ENCODE results near the gene SLC6A3. TPM values are rescaled to one million over a fixed set of nuclear protein-coding genes. Genes with fewer than 3 reads are reported as not detected.

The SLC6A3 gene
- total RNA-seq, 1 donor from 2014 or later = not detected

- H3K27me3 Mint-ChIP-seq (ENCODE audit: unreplicated experiment) = peaks cover 6% of the 10 kb centered on the region
- H3K4me1 Mint-ChIP-seq (ENCODE audit: unreplicated experiment) = no peaks in the 10 kb centered on the region
- no peak for DNase-seq (ENCODE audit: extremely low spot score, unreplicated experiment)
- no peaks in the 10 kb centered on the region for H3K9me3 Mint-ChIP-seq (ENCODE audit: unreplicated experiment)
- H3K4me3 Mint-ChIP-seq (ENCODE audit: unreplicated experiment) = no peak overlapping the region
- TF ChIP-seq, protein P1, sequence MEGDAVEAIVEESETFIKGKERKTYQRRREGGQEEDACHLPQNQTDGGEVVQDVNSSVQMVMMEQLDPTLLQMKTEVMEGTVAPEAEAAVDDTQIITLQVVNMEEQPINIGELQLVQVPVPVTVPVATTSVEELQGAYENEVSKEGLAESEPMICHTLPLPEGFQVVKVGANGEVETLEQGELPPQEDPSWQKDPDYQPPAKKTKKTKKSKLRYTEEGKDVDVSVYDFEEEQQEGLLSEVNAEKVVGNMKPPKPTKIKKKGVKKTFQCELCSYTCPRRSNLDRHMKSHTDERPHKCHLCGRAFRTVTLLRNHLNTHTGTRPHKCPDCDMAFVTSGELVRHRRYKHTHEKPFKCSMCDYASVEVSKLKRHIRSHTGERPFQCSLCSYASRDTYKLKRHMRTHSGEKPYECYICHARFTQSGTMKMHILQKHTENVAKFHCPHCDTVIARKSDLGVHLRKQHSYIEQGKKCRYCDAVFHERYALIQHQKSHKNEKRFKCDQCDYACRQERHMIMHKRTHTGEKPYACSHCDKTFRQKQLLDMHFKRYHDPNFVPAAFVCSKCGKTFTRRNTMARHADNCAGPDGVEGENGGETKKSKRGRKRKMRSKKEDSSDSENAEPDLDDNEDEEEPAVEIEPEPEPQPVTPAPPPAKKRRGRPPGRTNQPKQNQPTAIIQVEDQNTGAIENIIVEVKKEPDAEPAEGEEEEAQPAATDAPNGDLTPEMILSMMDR (IDR thresholded peaks at IDR 0.05) = no peak
- H3K36me3 Mint-ChIP-seq (ENCODE audit: unreplicated experiment) = no peaks in the 10 kb centered on the region
- H3K27ac Mint-ChIP-seq (ENCODE audit: unreplicated experiment) = no peak overlapping the region
Observed at GRCh38 chr5:1411099-1411498, 34.1 kb downstream of the SLC6A3 start.

GRCh38 chr5:1410156-1411014, 34.9 kb downstream of the SLC6A3 start:
- H3K4me1 Mint-ChIP-seq (ENCODE audit: unreplicated experiment) = no peaks in the 10 kb centered on the region
- no peak overlapping the region for H3K4me3 Mint-ChIP-seq (ENCODE audit: unreplicated experiment)
- no peaks in the 10 kb centered on the region for H3K36me3 Mint-ChIP-seq (ENCODE audit: unreplicated experiment)
- no peak overlapping the region for H3K27ac Mint-ChIP-seq (ENCODE audit: unreplicated experiment)
- peaks cover 6% of the 10 kb centered on the region for H3K27me3 Mint-ChIP-seq (ENCODE audit: unreplicated experiment)
- TF ChIP-seq, protein P1 (IDR thresholded peaks at IDR 0.05) = no peak
- H3K9me3 Mint-ChIP-seq (ENCODE audit: unreplicated experiment) = no peaks in the 10 kb centered on the region
- no peak for DNase-seq (ENCODE audit: extremely low spot score, unreplicated experiment)

GRCh38 chr5:1409381-1410110, 35.7 kb downstream of the SLC6A3 start:
- H3K36me3 Mint-ChIP-seq (ENCODE audit: unreplicated experiment) = no peaks in the 10 kb centered on the region
- H3K27me3 Mint-ChIP-seq (ENCODE audit: unreplicated experiment) = peaks cover 6% of the 10 kb centered on the region
- no peaks in the 10 kb centered on the region for H3K4me1 Mint-ChIP-seq (ENCODE audit: unreplicated experiment)
- DNase-seq (ENCODE audit: extremely low spot score, unreplicated experiment) = no peak
- H3K4me3 Mint-ChIP-seq (ENCODE audit: unreplicated experiment) = no peak overlapping the region
- TF ChIP-seq, protein P1 (IDR thresholded peaks at IDR 0.05) = no peak
- no peak overlapping the region for H3K27ac Mint-ChIP-seq (ENCODE audit: unreplicated experiment)
- no peaks in the 10 kb centered on the region for H3K9me3 Mint-ChIP-seq (ENCODE audit: unreplicated experiment)

DNA sequence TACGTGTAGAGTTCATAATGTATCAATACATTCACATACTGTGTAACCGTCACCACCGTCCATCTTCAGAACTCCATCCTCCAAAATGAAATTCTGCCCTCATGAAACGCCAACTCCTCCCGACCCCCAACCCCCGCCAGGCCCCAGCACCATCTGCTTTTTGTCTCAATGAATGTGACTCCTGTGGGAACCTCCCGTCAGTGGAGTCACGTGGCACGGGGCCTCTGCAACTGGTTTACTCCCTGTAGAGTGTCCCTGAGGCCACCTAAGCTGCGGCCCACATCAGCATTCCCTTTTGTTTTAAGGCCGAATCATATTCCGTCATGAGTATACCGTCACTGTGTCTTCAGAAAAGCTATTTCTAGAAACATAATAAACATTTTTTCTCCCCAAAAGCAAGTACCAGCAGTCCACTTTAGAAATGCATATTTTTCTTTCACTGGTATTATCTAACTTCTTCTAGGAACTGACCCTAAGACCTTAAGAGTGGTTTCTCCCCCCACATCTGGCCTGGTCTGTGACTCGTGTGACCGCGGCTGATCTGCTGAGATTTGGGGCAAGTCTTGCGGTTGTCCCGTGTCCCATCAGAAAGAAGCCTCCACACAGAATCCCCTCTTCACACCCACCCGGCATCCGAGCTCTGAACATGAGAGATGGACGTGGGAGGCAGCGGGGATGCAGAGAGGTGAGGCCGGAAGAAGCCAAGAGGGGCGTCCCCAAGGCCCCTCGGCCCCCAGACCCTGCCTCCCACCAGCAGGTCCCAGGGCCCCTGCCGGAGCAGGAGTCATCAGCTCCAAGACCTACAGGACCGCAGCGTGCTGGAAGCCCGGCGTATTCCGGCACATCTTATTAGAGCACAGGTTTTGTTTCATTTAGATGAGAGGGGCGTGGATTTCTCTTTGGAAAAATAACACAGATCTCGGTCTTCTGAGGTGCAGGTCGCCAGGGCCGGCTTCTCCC, 38.3 kb downstream of the SLC6A3 start:
- Mint-ChIP-seq H3K36me3 (ENCODE audit: unreplicated experiment) (no peaks in the 10 kb centered on the region), H3K27me3 (ENCODE audit: unreplicated experiment) (peaks cover 6% of the 10 kb centered on the region), H3K9me3 (ENCODE audit: unreplicated experiment) (no peaks in the 10 kb centered on the region), H3K4me1 (ENCODE audit: unreplicated experiment) (no peaks in the 10 kb centered on the region), H3K4me3 (ENCODE audit: unreplicated experiment) (no peak overlapping the region), H3K27ac (ENCODE audit: unreplicated experiment) (no peak overlapping the region)
- DNase-seq (ENCODE audit: extremely low spot score, unreplicated experiment) = no peak
- TF ChIP-seq, protein P1 (IDR thresholded peaks at IDR 0.05) = no peak
